HCT116 (cell line): Measurements from ENCODE around the gene ECI2. TPM values are rescaled to one million over a fixed set of nuclear protein-coding genes. Genes with fewer than 3 reads are reported as not detected.

ENCODE experiments used
- ATAC-seq: fragments of 200-7000 bp; cut with Tn5 transposase; 2 replicates; pipeline ENCODE4 v1.9.1; 2020; ENCODE audit warnings: mild to moderate bottlenecking, moderate library complexity
- BruUV-seq: library from RNA; stranded (reverse); fragments of 400-500 nt; replicated peaks from 2 replicates; lab custom pipeline; 2021; lab: Mats Ljungman, UMichigan
- CTCF ChIA-PET: fragments of 300-600 bp; sonication (Branson Sonifier 250); formaldehyde crosslinking; loops from one replicate; lab custom pipeline; 2021; ENCODE audit warnings: antibody characterized with exemption; lab: Charles Lee
- POLR2A ChIA-PET: fragments of 300-600, 350-600 bp; sonication (Branson Sonifier 250); formaldehyde crosslinking; loops from one replicate; lab custom pipeline; 2021; ENCODE audit warnings: antibody characterized with exemption; lab: Charles Lee
- RAD21 ChIA-PET, 2 experiments: fragments of 300-600 bp; sonication (Branson Sonifier 250); formaldehyde crosslinking; loops; one replicate each; lab custom pipeline; 2023; ENCODE audit warnings: low total read pairs in 2 of 2; ENCODE audit not compliant: uncharacterized antibody in 2 of 2, unreplicated experiment in 2 of 2, low non-redundant PET in 1 of 2; lab: Charles Lee
- DNase-seq: peaks from one replicate; pipeline ENCODE4 v3.0.0-alpha.2; 2010; ENCODE audit warnings: low read depth, low spot score
- H2AFZ ChIP-seq: fragments of 200-600 bp; shearing (Covaris generic), sonication (generic); 2 replicates; pipeline ENCODE4 v1.6.1; 2017; ENCODE audit warnings: low read depth, mixed run types, mixed read lengths, antibody characterized with exemption, low read length; ENCODE audit not compliant: poor library complexity, severe bottlenecking
- H3K27ac ChIP-seq: 2 replicates; pipeline ENCODE4 v1.5.1; 2012; ENCODE audit warnings: low read depth, low read length
- H3K27me3 ChIP-seq: fragments of 200-600 bp; sonication (generic); 2 replicates; pipeline ENCODE4 v1.6.1; 2016; ENCODE audit warnings: mixed run types, low read length, mixed read lengths; ENCODE audit not compliant: insufficient read depth
- H3K36me3 ChIP-seq, 2 experiments: fragments of 200-500 bp in 1 of 2; fragments of 200-600 bp in 1 of 2; sonication (Bioruptor generic) in 1 of 2; sonication (generic) in 1 of 2; 2 replicates each; pipeline versions ENCODE4 v1.5.1 to v1.6.1; 2014 to 2016; ENCODE audit warnings: low read length in 2 of 2, inconsistent platforms in 1 of 2, mixed read lengths in 1 of 2, mixed run types in 1 of 2; ENCODE audit not compliant: insufficient read depth in 2 of 2, control insufficient read depth in 1 of 2
- H3K4me1 ChIP-seq, 2 experiments: fragments of 200-600 bp in 1 of 2; sonication (generic) in 1 of 2; 2 replicates each; pipeline versions ENCODE4 v1.5.1 to v1.6.1; 2012 to 2017; ENCODE audit warnings: low read length in 2 of 2, inconsistent platforms in 1 of 2, mild to moderate bottlenecking in 1 of 2, mixed read lengths in 1 of 2, mixed run types in 1 of 2, moderate library complexity in 1 of 2; ENCODE audit not compliant: insufficient read depth in 2 of 2, control insufficient read depth in 1 of 2
- H3K4me2 ChIP-seq: fragments of 200-600 bp; sonication (generic); 2 replicates; pipeline ENCODE4 v1.6.1; 2017; ENCODE audit warnings: mixed run types, low read length, mixed read lengths
- H3K4me3 ChIP-seq, 2 experiments: fragments of 200-600 bp in 1 of 2; sonication (generic) in 1 of 2; replicated peaks in 1 of 2; 2 replicates each; pipeline ENCODE4 v1.5.1; 2011 to 2016; ENCODE audit warnings: low read length in 2 of 2, control low read depth in 1 of 2, low read depth in 1 of 2, mild to moderate bottlenecking in 1 of 2, mixed read lengths in 1 of 2, mixed run types in 1 of 2
- H3K79me2 ChIP-seq: fragments of 200-600 bp; sonication (generic); 2 replicates; pipeline ENCODE4 v1.6.1; 2017; ENCODE audit warnings: mild to moderate bottlenecking, mixed run types, low read length, moderate library complexity, mixed read lengths; ENCODE audit not compliant: insufficient read depth
- H3K9ac ChIP-seq: fragments of 200-600 bp; sonication (generic); 2 replicates; pipeline ENCODE4 v1.6.1; 2016; ENCODE audit warnings: low read length, mixed read lengths
- H3K9me2 ChIP-seq: fragments of 200-600 bp; sonication (generic), shearing (Covaris generic); 2 replicates; pipeline ENCODE4 v1.6.1; 2017; ENCODE audit warnings: mixed run types, mild to moderate bottlenecking, moderate library complexity; ENCODE audit not compliant: insufficient read depth
- H3K9me3 ChIP-seq, 2 experiments: fragments of 200-500 bp in 1 of 2; fragments of 200-600 bp in 1 of 2; sonication (Bioruptor generic) in 1 of 2; sonication (generic) in 1 of 2; 2 replicates each; pipeline ENCODE4 v1.6.1; 2014 to 2017; ENCODE audit warnings: low read length in 2 of 2, mixed read lengths in 2 of 2, inconsistent platforms in 1 of 2, low read depth in 1 of 2, mild to moderate bottlenecking in 1 of 2, mixed run types in 1 of 2, moderate library complexity in 1 of 2; ENCODE audit not compliant: control insufficient read depth in 1 of 2, insufficient read depth in 1 of 2
- H4K20me1 ChIP-seq: fragments of 200-600 bp; sonication (generic), shearing (Covaris generic); 2 replicates; pipeline ENCODE4 v1.6.1; 2017; ENCODE audit warnings: mixed run types, mild to moderate bottlenecking, moderate library complexity; ENCODE audit not compliant: insufficient read depth
- ATF3 ChIP-seq: IDR thresholded peaks from 2 replicates; pipeline ENCODE4 v1.6.1; 2012
- CBX3 ChIP-seq: IDR thresholded peaks from 2 replicates; pipeline ENCODE4 v1.6.1; 2012; ENCODE audit warnings: low read depth
- CTCF ChIP-seq, 3 experiments: fragments of 200-600 bp in 1 of 3; sonication (generic) in 1 of 3; IDR thresholded peaks in 2 of 3; conservative IDR thresholded peaks in 1 of 3; 2 replicates each; pipeline ENCODE4 v1.5.1; 2012 to 2017; ENCODE audit warnings: low read depth in 2 of 3, low read length in 2 of 3, antibody characterized with exemption in 1 of 3, borderline replicate concordance in 1 of 3, control low read depth in 1 of 3, mild to moderate bottlenecking in 1 of 3, mixed read lengths in 1 of 3, mixed run types in 1 of 3, moderate library complexity in 1 of 3; ENCODE audit not compliant: insufficient read depth in 1 of 3
- EGR1 ChIP-seq: IDR thresholded peaks from 2 replicates; pipeline ENCODE4 v1.6.1; 2012; ENCODE audit warnings: low read depth
- ELF1 ChIP-seq: IDR thresholded peaks from 2 replicates; pipeline ENCODE4 v1.6.1; 2012; ENCODE audit warnings: low read depth, borderline replicate concordance
- EZH2 ChIP-seq: fragments of 200-600 bp; sonication (generic); IDR thresholded peaks from 2 replicates; pipeline ENCODE4 v1.6.1; 2017; ENCODE audit warnings: antibody characterized with exemption, mixed run types
- EZH2phosphoT487 ChIP-seq: fragments of 200-600 bp; IDR thresholded peaks from 2 replicates; pipeline ENCODE4 v1.6.1; 2018; ENCODE audit warnings: antibody characterized with exemption, borderline replicate concordance
- FOSL1 ChIP-seq: IDR thresholded peaks from 2 replicates; pipeline ENCODE4 v1.6.1; 2012; ENCODE audit warnings: low read depth
- JUND ChIP-seq: IDR thresholded peaks from 2 replicates; pipeline ENCODE4 v1.6.1; 2012
- POLR2A ChIP-seq: IDR thresholded peaks from 2 replicates; pipeline ENCODE4 v1.7.0; 2011; ENCODE audit warnings: borderline replicate concordance; ENCODE audit not compliant: insufficient read depth, insufficient read length; ENCODE audit errors: extremely low read depth
- POLR2AphosphoS5 ChIP-seq: IDR thresholded peaks from 2 replicates; pipeline ENCODE4 v1.6.1; 2011; ENCODE audit warnings: mild to moderate bottlenecking, low read depth, low read length, moderate library complexity
- RAD21 ChIP-seq: IDR thresholded peaks from 2 replicates; pipeline ENCODE4 v1.6.1; 2012; ENCODE audit warnings: low read depth, mild to moderate bottlenecking
- REST ChIP-seq: IDR thresholded peaks from 2 replicates; pipeline ENCODE4 v1.6.1; 2012; ENCODE audit warnings: low read depth
- SIN3A ChIP-seq: IDR thresholded peaks from 2 replicates; pipeline ENCODE4 v1.6.1; 2012; ENCODE audit warnings: low read depth
- SP1 ChIP-seq: IDR thresholded peaks from 2 replicates; pipeline ENCODE4 v1.6.1; 2012; ENCODE audit warnings: low read depth
- SRF ChIP-seq: IDR thresholded peaks from 2 replicates; pipeline ENCODE4 v1.6.1; 2012; ENCODE audit warnings: low read depth
- TCF7L2 ChIP-seq: IDR thresholded peaks from 2 replicates; pipeline ENCODE4 v1.7.0; 2011; ENCODE audit warnings: borderline replicate concordance, inconsistent platforms; ENCODE audit not compliant: insufficient read depth, insufficient read length; ENCODE audit errors: extremely low read depth
- ZNF274 ChIP-seq: fragments of 200-500 bp; sonication (Bioruptor generic); IDR thresholded peaks from 2 replicates; pipeline ENCODE4 v1.6.1; 2014; ENCODE audit warnings: mild to moderate bottlenecking, low read depth, low read length, inconsistent platforms
- intact Hi-C: fragments of 100-400 bp; cut with micrococcal nuclease; formaldehyde crosslinking; loops from 2 replicates; pipeline ENCODE4 v1.10.0; 2022
- total RNA-seq: library from RNA; stranded (reverse); gene quantifications from one replicate; pipeline ENCODE4 v1.2.1, GENCODE V29; 2021; ENCODE audit not compliant: unreplicated experiment
- TF ChIP-seq, protein P1 (sequence below): IDR thresholded peaks from 2 replicates; pipeline ENCODE4 v1.6.1; 2012
- TF ChIP-seq, protein P2 (sequence below): IDR thresholded peaks from 2 replicates; pipeline ENCODE4 v1.6.1; 2011; ENCODE audit warnings: mild to moderate bottlenecking, low read length, moderate library complexity; ENCODE audit not compliant: insufficient replicate concordance; ENCODE audit errors: extremely low read depth

ECI2 gene
- total RNA-seq, 1 experiment from 2014 or later, result 56.8 TPM

DNA sequence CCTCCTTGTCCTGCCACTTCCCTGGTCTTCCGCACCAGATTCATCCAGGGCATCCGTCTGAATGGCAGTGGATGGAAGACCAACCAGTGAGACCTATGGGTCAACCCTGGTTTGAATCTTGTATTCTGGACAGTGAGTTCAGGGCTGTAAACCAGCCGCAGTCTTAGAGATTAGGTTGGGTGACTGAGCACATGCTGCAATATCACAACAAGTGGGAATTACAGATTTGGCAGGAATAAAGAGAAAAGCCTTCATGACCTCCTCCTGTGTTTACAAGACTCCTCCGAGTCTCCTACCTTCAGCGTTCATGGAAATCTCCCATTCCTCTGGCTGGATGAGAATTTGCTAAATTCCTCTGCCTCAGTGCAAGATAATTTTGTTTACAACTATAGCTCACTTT, 9.9 kb downstream of the ECI2 start:
- 0 out of 2 replicates have a peak, but pooled peaks have one; percentile 12 for ATAC-seq
- Histone ChIP-seq H3K9me2 (no peaks in the 10 kb centered on the region), H3K9me3 (no peaks in the 10 kb centered on the region), H3K9ac (peak overlapping the region; percentile 41), H3K36me3 (peaks cover 10 to 16% of the 10 kb centered on the region in 2 experiments), H3K4me3 (peak overlapping the region in 1 of 2 experiments; percentile 24; a peak in 2 of 4 replicates), H3K27ac (peak overlapping the region; percentile 62; the same call in 1 of the 2 replicates), H4K20me1 (no peaks in the 10 kb centered on the region), H3K4me1 (peaks cover 15 to 22% of the 10 kb centered on the region in 2 experiments), H3K4me2 (peak overlapping the region; percentile 70), H3K79me2 (no peaks in the 10 kb centered on the region), H3K27me3 (no peaks in the 10 kb centered on the region), H2AFZ (no peak overlapping the region)
- ChIA-PET CTCF (interaction anchor here (0.9 to 1.6 kb wide), 3 partner anchors 10 to 34 kb away, joined by 3 to 4 read pairs (median 4); partner anchors contain the start of gene ECI2), RAD21 (no interaction called here), POLR2A (no interaction called here)
- TF ChIP-seq FOSL1 (no peak), JUND (no peak), SP1 (no peak), EZH2 (no peak), SIN3A (no peak), EZH2phosphoT487 (no peak), POLR2A (no peak), CTCF (IDR thresholded peaks at IDR 0.05 in 2 of 3, conservative IDR thresholded peaks at IDR 0.05 in 1 of 3; ENCODE audit: borderline replicate concordance in 1 of 3, insufficient read depth in 1 of 3, low read depth in 2 of 3, low read length in 2 of 3) (no peak), ZNF274 (no peak), SRF (no peak), EGR1 (no peak), REST (no peak), CBX3 (no peak), POLR2AphosphoS5 (no peak), TCF7L2 (no peak), ELF1 (no peak), ATF3 (no peak), RAD21 (no peak)
- TF ChIP-seq, protein P1, sequence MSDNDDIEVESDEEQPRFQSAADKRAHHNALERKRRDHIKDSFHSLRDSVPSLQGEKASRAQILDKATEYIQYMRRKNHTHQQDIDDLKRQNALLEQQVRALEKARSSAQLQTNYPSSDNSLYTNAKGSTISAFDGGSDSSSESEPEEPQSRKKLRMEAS, result no peak
- TF ChIP-seq, protein P2, sequence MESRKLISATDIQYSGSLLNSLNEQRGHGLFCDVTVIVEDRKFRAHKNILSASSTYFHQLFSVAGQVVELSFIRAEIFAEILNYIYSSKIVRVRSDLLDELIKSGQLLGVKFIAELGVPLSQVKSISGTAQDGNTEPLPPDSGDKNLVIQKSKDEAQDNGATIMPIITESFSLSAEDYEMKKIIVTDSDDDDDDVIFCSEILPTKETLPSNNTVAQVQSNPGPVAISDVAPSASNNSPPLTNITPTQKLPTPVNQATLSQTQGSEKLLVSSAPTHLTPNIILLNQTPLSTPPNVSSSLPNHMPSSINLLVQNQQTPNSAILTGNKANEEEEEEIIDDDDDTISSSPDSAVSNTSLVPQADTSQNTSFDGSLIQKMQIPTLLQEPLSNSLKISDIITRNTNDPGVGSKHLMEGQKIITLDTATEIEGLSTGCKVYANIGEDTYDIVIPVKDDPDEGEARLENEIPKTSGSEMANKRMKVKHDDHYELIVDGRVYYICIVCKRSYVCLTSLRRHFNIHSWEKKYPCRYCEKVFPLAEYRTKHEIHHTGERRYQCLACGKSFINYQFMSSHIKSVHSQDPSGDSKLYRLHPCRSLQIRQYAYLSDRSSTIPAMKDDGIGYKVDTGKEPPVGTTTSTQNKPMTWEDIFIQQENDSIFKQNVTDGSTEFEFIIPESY, result no peak
- no TSS peak for BruUV-seq
- no peak for DNase-seq
- intact Hi-C loops, result no loop called here
